ENCODE measurements around the gene OR5AL1. TPM values are rescaled to one million over a fixed set of nuclear protein-coding genes. Genes with fewer than 3 reads are reported as not detected.

Gene OR5AL1
- total RNA-seq, 1 donor from 2014 or later = not detected

DNA sequence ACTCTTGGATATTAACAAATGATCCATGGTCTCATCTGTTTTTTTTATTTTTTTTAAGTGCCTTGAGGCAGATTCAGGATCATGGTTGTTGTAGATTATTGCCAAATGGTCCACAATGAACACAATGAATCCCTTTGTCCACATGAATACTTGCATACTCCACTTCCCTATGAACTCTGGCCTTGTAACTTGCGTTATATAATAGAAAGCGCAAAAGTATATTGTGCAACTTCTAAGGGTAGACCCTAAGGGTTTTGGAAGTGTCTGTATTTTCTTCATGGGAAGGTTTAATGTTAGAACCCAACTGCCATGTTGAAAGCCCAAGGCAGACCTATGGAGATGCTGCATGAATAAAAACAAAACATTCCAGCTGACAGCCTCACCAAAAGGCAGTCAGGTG, 8.1 kb upstream of the OR5AL1 start:
- Mint-ChIP-seq H3K27ac (ENCODE audit: unreplicated experiment) (no peak overlapping the region), H3K36me3 (ENCODE audit: low read depth) (no peaks in the 10 kb centered on the region), H3K27me3 (ENCODE audit: low read depth) (no peaks in the 10 kb centered on the region), H3K4me1 (ENCODE audit: low read depth) (no peaks in the 10 kb centered on the region), H3K4me3 (ENCODE audit: unreplicated experiment) (no peak overlapping the region), H3K9me3 (ENCODE audit: low read depth) (peaks cover 36% of the 10 kb centered on the region)
- TF ChIP-seq, protein P1, sequence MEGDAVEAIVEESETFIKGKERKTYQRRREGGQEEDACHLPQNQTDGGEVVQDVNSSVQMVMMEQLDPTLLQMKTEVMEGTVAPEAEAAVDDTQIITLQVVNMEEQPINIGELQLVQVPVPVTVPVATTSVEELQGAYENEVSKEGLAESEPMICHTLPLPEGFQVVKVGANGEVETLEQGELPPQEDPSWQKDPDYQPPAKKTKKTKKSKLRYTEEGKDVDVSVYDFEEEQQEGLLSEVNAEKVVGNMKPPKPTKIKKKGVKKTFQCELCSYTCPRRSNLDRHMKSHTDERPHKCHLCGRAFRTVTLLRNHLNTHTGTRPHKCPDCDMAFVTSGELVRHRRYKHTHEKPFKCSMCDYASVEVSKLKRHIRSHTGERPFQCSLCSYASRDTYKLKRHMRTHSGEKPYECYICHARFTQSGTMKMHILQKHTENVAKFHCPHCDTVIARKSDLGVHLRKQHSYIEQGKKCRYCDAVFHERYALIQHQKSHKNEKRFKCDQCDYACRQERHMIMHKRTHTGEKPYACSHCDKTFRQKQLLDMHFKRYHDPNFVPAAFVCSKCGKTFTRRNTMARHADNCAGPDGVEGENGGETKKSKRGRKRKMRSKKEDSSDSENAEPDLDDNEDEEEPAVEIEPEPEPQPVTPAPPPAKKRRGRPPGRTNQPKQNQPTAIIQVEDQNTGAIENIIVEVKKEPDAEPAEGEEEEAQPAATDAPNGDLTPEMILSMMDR (IDR thresholded peaks at IDR 0.05) = no peak
- DNase-seq (ENCODE audit: low spot score) = no peak

DNA sequence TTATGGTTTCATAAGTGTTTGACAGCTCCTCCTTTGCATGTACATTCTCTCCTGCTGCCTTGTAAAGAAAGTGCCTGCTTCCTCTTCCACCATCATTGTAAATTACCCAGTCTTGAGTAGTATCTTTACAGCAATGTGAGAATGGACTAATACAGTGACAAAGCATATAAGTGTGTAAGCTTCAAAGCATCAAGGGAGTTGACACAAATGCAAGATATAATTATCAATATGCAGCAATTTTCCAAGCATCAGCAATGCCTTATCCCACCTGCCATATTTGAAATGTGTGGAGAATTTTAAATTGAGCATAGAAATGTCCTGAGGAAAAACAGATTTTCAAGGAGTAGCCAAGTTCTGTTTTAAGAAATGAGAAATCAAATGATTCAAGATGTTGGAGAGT, 1.7 kb upstream of the OR5AL1 start:
- Mint-ChIP-seq H3K36me3 (ENCODE audit: low read depth) (no peaks in the 10 kb centered on the region), H3K4me3 (ENCODE audit: unreplicated experiment) (no peak overlapping the region), H3K9me3 (ENCODE audit: low read depth) (peaks cover 22% of the 10 kb centered on the region), H3K27ac (ENCODE audit: unreplicated experiment) (no peak overlapping the region), H3K4me1 (ENCODE audit: low read depth) (no peaks in the 10 kb centered on the region), H3K27me3 (ENCODE audit: low read depth) (no peaks in the 10 kb centered on the region)
- TF ChIP-seq, protein P1 (IDR thresholded peaks at IDR 0.05) = no peak
- no peak for DNase-seq (ENCODE audit: low spot score)

DNA sequence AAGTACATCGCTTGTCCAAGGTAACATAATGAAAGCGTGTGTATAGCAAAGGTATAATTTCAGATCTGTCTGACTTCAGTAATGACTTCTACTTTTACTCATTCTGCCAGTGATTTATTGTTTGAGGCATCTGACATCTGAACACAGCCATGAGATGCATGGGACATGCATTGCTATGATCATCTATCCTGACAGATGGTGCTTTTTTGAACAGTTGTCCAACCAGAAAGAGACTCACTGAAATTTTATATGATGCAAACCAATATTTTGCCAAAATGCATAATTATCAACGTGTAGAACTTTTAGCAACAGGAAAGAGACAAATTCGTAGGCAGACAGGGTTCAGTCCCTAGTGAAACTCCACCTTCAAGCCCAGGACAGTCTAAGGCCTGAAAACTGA, 41.0 kb downstream of the OR5AL1 start:
- Mint-ChIP-seq H3K4me3 (ENCODE audit: unreplicated experiment) (no peak overlapping the region), H3K27me3 (ENCODE audit: low read depth) (no peaks in the 10 kb centered on the region), H3K4me1 (ENCODE audit: low read depth) (no peaks in the 10 kb centered on the region), H3K27ac (ENCODE audit: unreplicated experiment) (no peak overlapping the region), H3K9me3 (ENCODE audit: low read depth) (no peaks in the 10 kb centered on the region), H3K36me3 (ENCODE audit: low read depth) (no peaks in the 10 kb centered on the region)
- TF ChIP-seq, protein P1 (IDR thresholded peaks at IDR 0.05) = no peak
- DNase-seq (ENCODE audit: low spot score) = no peak

DNA sequence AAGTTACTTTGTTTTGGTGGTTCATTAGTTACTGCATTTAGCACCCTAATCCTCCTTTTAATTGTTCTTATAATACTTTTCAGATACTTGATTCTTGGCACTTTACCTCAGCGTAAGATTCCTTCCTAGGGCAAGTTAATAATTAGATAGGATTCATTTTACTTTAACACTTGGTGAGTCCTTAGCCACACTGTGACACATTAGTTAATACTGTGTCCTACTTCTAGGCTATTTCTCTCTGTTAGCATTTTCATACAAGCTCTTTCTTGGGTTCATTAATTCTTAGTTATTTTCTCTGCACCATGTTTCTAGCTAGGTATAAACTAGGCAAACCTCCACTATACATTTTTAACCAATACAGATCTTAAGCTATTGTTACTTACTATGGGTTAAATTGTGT, 44.6 kb downstream of the OR5AL1 start:
- Mint-ChIP-seq H3K27me3 (ENCODE audit: low read depth) (no peaks in the 10 kb centered on the region), H3K4me3 (ENCODE audit: unreplicated experiment) (no peak overlapping the region), H3K9me3 (ENCODE audit: low read depth) (no peaks in the 10 kb centered on the region), H3K36me3 (ENCODE audit: low read depth) (no peaks in the 10 kb centered on the region), H3K27ac (ENCODE audit: unreplicated experiment) (no peak overlapping the region), H3K4me1 (ENCODE audit: low read depth) (no peaks in the 10 kb centered on the region)
- DNase-seq (ENCODE audit: low spot score) = no peak
- TF ChIP-seq, protein P1 (IDR thresholded peaks at IDR 0.05) = no peak

Other genes starting within 250 kb of the OR5AL1 start
- gene OR5J2, start 236.1 kb upstream of the OR5AL1 start, total RNA-seq = not detected in 3 replicates
- not detected in 3 replicates for gene OR5T2, start 178.4 kb upstream of the OR5AL1 start, total RNA-seq
- not detected in 3 replicates for gene OR5T3, start 160.4 kb upstream of the OR5AL1 start, total RNA-seq
- not detected in 3 replicates for gene OR5T1, start 138.5 kb upstream of the OR5AL1 start, total RNA-seq
- not detected in 3 replicates for gene OR8H1, start 120.4 kb upstream of the OR5AL1 start, total RNA-seq
- not detected in 3 replicates for gene OR8K3, start 97.6 kb upstream of the OR5AL1 start, total RNA-seq
- gene OR8K1, start 66.7 kb upstream of the OR5AL1 start, total RNA-seq = not detected in 3 replicates
- not detected in 3 replicates for gene OR8J1, start 58.4 kb upstream of the OR5AL1 start, total RNA-seq
- not detected in 3 replicates for gene OR8U1, start 37.1 kb upstream of the OR5AL1 start, total RNA-seq
- gene OR5M3, start 60.7 kb downstream of the OR5AL1 start, total RNA-seq = not detected in 3 replicates
- gene OR5M8, start 78.7 kb downstream of the OR5AL1 start, total RNA-seq = not detected in 3 replicates
- gene OR5M11, start 130.6 kb downstream of the OR5AL1 start, total RNA-seq = not detected in 3 replicates
- not detected in 3 replicates for gene OR5M10, start 165.0 kb downstream of the OR5AL1 start, total RNA-seq
- gene OR5M1, start 202.2 kb downstream of the OR5AL1 start, total RNA-seq = not detected in 3 replicates
- gene OR5AP2, start 229.7 kb downstream of the OR5AL1 start, total RNA-seq = not detected in 3 replicates

All from chondrocyte (in vitro differentiated cells).